CD4-positive, alpha-beta T cell (primary cell): ENCODE data around the gene NAA11. TPM values are rescaled to one million over a fixed set of nuclear protein-coding genes. Genes with fewer than 3 reads are reported as not detected.

Experiments
- ATAC-seq: fragments of 200-7000 bp; cut with Tn5 transposase; one replicate; pipeline ENCODE4 v1.10.0; 2022; ENCODE audit warnings: mild to moderate bottlenecking; ENCODE audit not compliant: poor library complexity
- CTCF ChIA-PET: fragments of 350-600 bp; sonication (Branson Sonifier 250); formaldehyde crosslinking; loops from one replicate; lab custom pipeline; 2021; ENCODE audit warnings: antibody characterized with exemption, inconsistent platforms; lab: Charles Lee
- POLR2A ChIA-PET: fragments of 350-600 bp; sonication (Branson Sonifier 250); formaldehyde crosslinking; loops from one replicate; lab custom pipeline; 2021; ENCODE audit warnings: antibody characterized with exemption, inconsistent platforms; lab: Charles Lee
- DNase-seq, 14 experiments: peaks; one replicate each; pipeline ENCODE4 v3.0.0-alpha.2; 2013 to 2020; ENCODE audit warnings: mixed read lengths in 2 of 14
- H3K27ac ChIP-seq, 2 donors: one replicate each; pipeline versions ENCODE4 v1.5.1 to v1.7.0; 2013; ENCODE audit warnings: low read length in 2 of 2, low read depth in 1 of 2, mild to moderate bottlenecking in 1 of 2
- H3K27me3 ChIP-seq, 2 experiments: 1 replicate in 1 of 2; 2 replicates in 1 of 2; pipeline versions ENCODE4 v1.6.1 to v1.7.0; 2013; ENCODE audit warnings: low read length in 2 of 2, control low read depth in 1 of 2, mild to moderate bottlenecking in 1 of 2, moderate library complexity in 1 of 2; ENCODE audit not compliant: insufficient read depth in 2 of 2, control insufficient read depth in 1 of 2
- H3K36me3 ChIP-seq: one replicate; pipeline ENCODE4 v1.6.1; 2013; ENCODE audit warnings: low read length, control low read depth; ENCODE audit not compliant: insufficient read depth
- H3K4me1 ChIP-seq: one replicate; pipeline ENCODE4 v1.6.1; 2013; ENCODE audit warnings: low read length, control low read depth; ENCODE audit not compliant: insufficient read depth
- H3K4me3 ChIP-seq: one replicate; pipeline ENCODE4 v1.5.1; 2013; ENCODE audit warnings: mild to moderate bottlenecking, low read length, moderate library complexity
- H3K9me3 ChIP-seq, 2 experiments: 1 replicate in 1 of 2; 2 replicates in 1 of 2; pipeline versions ENCODE4 v1.6.1 to v1.7.0; 2013; ENCODE audit warnings: low read length in 2 of 2, mild to moderate bottlenecking in 2 of 2, control low read depth in 1 of 2, moderate library complexity in 1 of 2; ENCODE audit not compliant: control insufficient read depth in 1 of 2, insufficient read depth in 1 of 2
- H3K27ac Mint-ChIP-seq: one replicate; pipeline ENCODE4 v1.8.0; 2020; ENCODE audit warnings: mixed read lengths
- H3K27me3 Mint-ChIP-seq: one replicate; pipeline ENCODE4 v1.8.0; 2021; ENCODE audit warnings: mixed read lengths
- H3K36me3 Mint-ChIP-seq: one replicate; pipeline ENCODE4 v1.8.0; 2021; ENCODE audit warnings: low read depth, mixed read lengths
- H3K4me1 Mint-ChIP-seq: one replicate; pipeline ENCODE4 v1.8.0; 2021; ENCODE audit warnings: low read depth, mixed read lengths
- H3K4me3 Mint-ChIP-seq: one replicate; pipeline ENCODE4 v1.8.0; 2020; ENCODE audit warnings: mild to moderate bottlenecking, mixed read lengths
- H3K9me3 Mint-ChIP-seq: one replicate; pipeline ENCODE4 v1.8.0; 2020; ENCODE audit warnings: mixed read lengths
- CTCF ChIP-seq: fragments of 200-600 bp; IDR thresholded peaks from one replicate; pipeline ENCODE4 v1.8.0; 2022; ENCODE audit warnings: antibody characterized with exemption, mild to moderate bottlenecking
- intact Hi-C, 2 experiments: fragments of 100-400 bp; cut with DNase I in 1 of 2; cut with micrococcal nuclease in 1 of 2; formaldehyde crosslinking; loops; one replicate each; pipeline versions ENCODE4 v1.15.1 to v1.9.0; 2023 to 2025; cut with DNase I, micrococcal nuclease
- total RNA-seq, 174 experiments: library from RNA in 2 of 174; stranded (reverse) in 2 of 174; gene quantifications; one replicate each; pipeline ENCODE4 v1.2.3 and lab custom pipeline; 2021 to 2026

Gene NAA11
- total RNA-seq, 2 experiments from 2014 or later = not detected

DNA sequence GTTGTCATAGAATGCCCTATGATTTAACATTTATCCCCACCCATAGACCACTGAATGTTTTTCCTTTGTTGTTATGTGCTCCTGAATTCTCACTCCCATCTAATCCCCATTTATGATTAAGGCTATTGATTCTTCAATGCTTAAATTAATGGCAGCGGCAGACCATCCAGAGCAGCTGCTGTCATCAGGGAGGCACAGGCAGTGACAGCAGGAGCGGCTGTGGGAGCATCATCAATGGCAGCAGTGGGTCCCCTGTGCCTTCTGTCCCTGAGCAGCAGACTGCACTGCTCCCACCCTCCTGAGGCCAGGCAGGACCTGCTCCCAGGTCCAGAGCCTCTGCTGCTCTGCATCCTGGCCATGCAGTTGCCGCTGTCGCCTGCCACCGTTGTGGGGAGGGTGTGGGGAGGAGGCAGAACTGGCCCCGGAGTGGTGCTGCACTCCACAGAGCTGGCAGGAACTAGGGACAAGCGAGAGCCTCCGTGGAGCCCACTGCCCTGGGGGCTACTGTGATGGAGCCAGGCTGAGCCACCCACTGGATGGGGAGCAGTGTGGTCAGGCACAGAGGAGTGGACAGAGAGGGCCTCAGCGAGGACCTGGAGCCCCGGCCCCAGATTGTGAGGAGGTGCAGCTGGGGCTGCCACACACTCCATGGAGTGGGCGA is 29.0 kb downstream of the NAA11 start:
- peak in 1 of 14 experiments; percentile 7 for DNase-seq
- CTCF ChIA-PET = no interaction called here
- Histone ChIP-seq H3K4me1 (no peaks in the 10 kb centered on the region), H3K36me3 (no peaks in the 10 kb centered on the region), H3K4me3 (no peak overlapping the region), H3K9me3 (peaks cover 0 to 12% of the 10 kb centered on the region in 2 experiments), H3K27ac (no peak overlapping the region), H3K27me3 (no peaks in the 10 kb centered on the region)
- H3K9me3 Mint-ChIP-seq = no peaks in the 10 kb centered on the region
- ATAC-seq = no peak
- H3K4me3 Mint-ChIP-seq = no peak overlapping the region
- no peaks in the 10 kb centered on the region for H3K27me3 Mint-ChIP-seq
- H3K36me3 Mint-ChIP-seq = no peaks in the 10 kb centered on the region
- no peak overlapping the region for H3K27ac Mint-ChIP-seq
- H3K4me1 Mint-ChIP-seq = no peaks in the 10 kb centered on the region
- intact Hi-C loops = no loop called here
- POLR2A ChIA-PET = no interaction called here
- TF ChIP-seq CTCF = no peak

DNA sequence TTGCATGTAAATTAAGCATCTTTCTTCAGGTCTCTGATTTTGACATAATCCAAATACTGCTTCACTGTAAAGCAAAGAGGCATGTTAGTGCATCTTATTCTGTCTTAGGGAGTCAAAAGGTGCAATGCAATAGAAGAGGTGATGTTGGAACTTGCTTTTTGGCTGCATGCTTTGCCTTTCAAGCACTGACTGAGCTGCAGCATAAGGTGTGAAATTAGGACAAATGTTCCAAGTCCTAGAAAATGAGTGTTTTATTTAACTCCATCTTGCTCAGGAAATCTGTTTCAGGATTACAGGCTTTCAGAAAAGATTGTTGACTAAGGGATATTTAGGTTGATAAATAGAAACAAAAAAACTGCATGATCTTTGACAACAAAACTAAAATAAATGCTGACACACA is 30.8 kb downstream of the NAA11 start:
- no peak overlapping the region for H3K4me3 Mint-ChIP-seq
- no peak for TF ChIP-seq CTCF
- DNase-seq (no peak), ATAC-seq (no peak)
- Histone ChIP-seq H3K27me3 (no peaks in the 10 kb centered on the region), H3K4me1 (no peaks in the 10 kb centered on the region), H3K4me3 (no peak overlapping the region), H3K36me3 (no peaks in the 10 kb centered on the region), H3K27ac (no peak overlapping the region), H3K9me3 (peaks cover 0 to 12% of the 10 kb centered on the region in 2 experiments)
- no peak overlapping the region for H3K27ac Mint-ChIP-seq
- no peaks in the 10 kb centered on the region for H3K4me1 Mint-ChIP-seq
- CTCF ChIA-PET = no interaction called here
- POLR2A ChIA-PET = no interaction called here
- H3K36me3 Mint-ChIP-seq = no peaks in the 10 kb centered on the region
- no peaks in the 10 kb centered on the region for H3K27me3 Mint-ChIP-seq
- no peaks in the 10 kb centered on the region for H3K9me3 Mint-ChIP-seq
- intact Hi-C loops = no loop called here

GRCh38 chr4:79294064-79294463 is 31.8 kb downstream of the NAA11 start:
- intact Hi-C loops = no loop called here
- Histone ChIP-seq H3K9me3 (peaks cover 0 to 12% of the 10 kb centered on the region in 2 experiments), H3K4me3 (no peak overlapping the region), H3K4me1 (no peaks in the 10 kb centered on the region), H3K27me3 (no peaks in the 10 kb centered on the region), H3K27ac (no peak overlapping the region), H3K36me3 (no peaks in the 10 kb centered on the region)
- POLR2A ChIA-PET = no interaction called here
- no peak for TF ChIP-seq CTCF
- ATAC-seq = no peak
- H3K36me3 Mint-ChIP-seq = no peaks in the 10 kb centered on the region
- H3K4me3 Mint-ChIP-seq = no peak overlapping the region
- no peaks in the 10 kb centered on the region for H3K27me3 Mint-ChIP-seq
- H3K27ac Mint-ChIP-seq = no peak overlapping the region
- CTCF ChIA-PET = no interaction called here
- no peak for DNase-seq
- H3K4me1 Mint-ChIP-seq = no peaks in the 10 kb centered on the region
- H3K9me3 Mint-ChIP-seq = no peaks in the 10 kb centered on the region
